T-helper 2 cell treated with Interferon-gamma antibody and Interleukin-4, amounts not matched to agents 100 ng/mL and 5 ng/mL, for 36 hours (primary cell): ENCODE results near the gene GOSR1. TPM values are rescaled to one million over a fixed set of nuclear protein-coding genes. Genes with fewer than 3 reads are reported as not detected.
"Not testable (repeated sequence)": the region's sequence is repeated elsewhere in the genome, so short reads cannot be mapped to it uniquely, and the experiment has no call there.

Source experiments
- intact Hi-C: fragments of 100-400 bp; cut with micrococcal nuclease; formaldehyde crosslinking; loops from one replicate; pipeline ENCODE4 v1.15.1; 2023
- total RNA-seq: library from RNA; stranded (reverse); gene quantifications from 2 replicates; pipeline ENCODE4 v1.2.3, GENCODE V29; 2022

GOSR1 gene
- total RNA-seq, 1 donor from 2014 or later: 46.9 TPM

GRCh38 chr17:30543456-30543855 is 66.2 kb downstream of the GOSR1 start:
- intact Hi-C loops: no loop called here

GRCh38 chr17:30545024-30545423 is 67.8 kb downstream of the GOSR1 start:
- intact Hi-C loops: no loop called here

GRCh38 chr17:30547778-30548573 is 70.8 kb downstream of the GOSR1 start:
- intact Hi-C loops: no loop called here

GRCh38 chr17:30549181-30549580 is 72.0 kb downstream of the GOSR1 start:
- intact Hi-C loops: not testable (repeated sequence)

- intact Hi-C loops: no loop called here
Observed at GRCh38 chr17:30549864-30550511, 72.8 kb downstream of the GOSR1 start.

GRCh38 chr17:30550512-30551273 is 73.5 kb downstream of the GOSR1 start:
- intact Hi-C loops: no loop called here

GRCh38 chr17:30551274-30551995 is 74.2 kb downstream of the GOSR1 start:
- intact Hi-C loops: not testable (repeated sequence)

GRCh38 chr17:30551996-30552339 is 74.8 kb downstream of the GOSR1 start:
- intact Hi-C loops: no loop called here

- intact Hi-C loops: no loop called here
Observed at GRCh38 chr17:30552994-30553566, 75.9 kb downstream of the GOSR1 start.

GRCh38 chr17:30553823-30554440 is 76.7 kb downstream of the GOSR1 start:
- intact Hi-C loops: not testable (repeated sequence)

GRCh38 chr17:30554839-30555751 is 77.9 kb downstream of the GOSR1 start:
- intact Hi-C loops: no loop called here

GRCh38 chr17:30555942-30556341 is 78.7 kb downstream of the GOSR1 start:
- intact Hi-C loops: no loop called here

- intact Hi-C loops: no loop called here
Observed at GRCh38 chr17:30556374-30557332, 79.4 kb downstream of the GOSR1 start.

- intact Hi-C loops: no loop called here
Observed at GRCh38 chr17:30557916-30558685, 80.9 kb downstream of the GOSR1 start.

GRCh38 chr17:30558686-30559545 is 81.7 kb downstream of the GOSR1 start:
- intact Hi-C loops: no loop called here

- intact Hi-C loops: no loop called here
Observed at GRCh38 chr17:30559656-30560055, 82.4 kb downstream of the GOSR1 start.
